Erythroblast (primary cell): Measurements from ENCODE around the gene EBP.
A peak's percentile ranks its signal among the peaks of the same experiment; 100 is the strongest.
"Not testable (repeated sequence)": the region's sequence is repeated elsewhere in the genome, so short reads cannot be mapped to it uniquely, and the experiment has no call there.

ENCODE experiments used
- DNase-seq, 2 experiments: peaks; one replicate each; lab custom pipeline; 2025; lab: John Stamatoyannopoulos, UW
- GATA1 ChIP-seq: IDR thresholded peaks from 2 replicates; pipeline ENCODE4 v1.6.1; 2011; ENCODE audit warnings: low read depth, mild to moderate bottlenecking, control low read depth, low read length, moderate library complexity
- POLR2A ChIP-seq: IDR thresholded peaks from 2 replicates; pipeline ENCODE4 v1.6.1; 2011; ENCODE audit warnings: mild to moderate bottlenecking, low read length

The EBP gene

GRCh38 chrX:48522291-48522690 is 683 bp downstream of the EBP start:
- TF ChIP-seq GATA1 = no peak

GRCh38 chrX:48523682-48524081 is 2.1 kb downstream of the EBP start:
- TF ChIP-seq GATA1 = no peak
- TF ChIP-seq POLR2A = no peak
- no peak for DNase-seq

More at GRCh38 chrX:48522291-48522690, 683 bp downstream of the EBP start:
- no peak for DNase-seq

- not testable (repeated sequence) for DNase-seq
Observed at GRCh38 chrX:48525853-48526252, 4.2 kb downstream of the EBP start.

GRCh38 chrX:48530736-48531135 is 9.1 kb downstream of the EBP start:
- no peak for TF ChIP-seq GATA1
- no peak for TF ChIP-seq POLR2A
- DNase-seq = no peak

- DNase-seq = peak; percentile 38 to 68
Observed at GRCh38 chrX:48531358-48531959, 9.9 kb downstream of the EBP start.

GRCh38 chrX:48532161-48532560 is 10.6 kb downstream of the EBP start:
- no peak for DNase-seq

More at GRCh38 chrX:48531358-48531959, 9.9 kb downstream of the EBP start:
- no peak for TF ChIP-seq GATA1
- no peak for TF ChIP-seq POLR2A

GRCh38 chrX:48533165-48533564 is 11.6 kb downstream of the EBP start:
- no peak for DNase-seq
- TF ChIP-seq POLR2A = no peak
- TF ChIP-seq GATA1 = no peak

More at GRCh38 chrX:48532161-48532560, 10.6 kb downstream of the EBP start:
- TF ChIP-seq POLR2A (no peak), GATA1 (no peak)

- TF ChIP-seq GATA1 (no peak), POLR2A (no peak)
- DNase-seq = no peak
Observed at GRCh38 chrX:48538641-48539344, 17.2 kb downstream of the EBP start.

GRCh38 chrX:48539345-48540027 is 17.9 kb downstream of the EBP start, which contains the start of gene TBC1D25:
Gene TBC1D25 (plus strand): TSS chrX:48539714. CDS start chrX:48539798, 84 bp downstream.
- peak; percentile 98 for DNase-seq
- no peak for TF ChIP-seq POLR2A
- no peak for TF ChIP-seq GATA1

GRCh38 chrX:48540028-48540375 is 18.4 kb downstream of the EBP start:
- TF ChIP-seq GATA1 = no peak
- no peak for TF ChIP-seq POLR2A
- peak; percentile 60 to 73 for DNase-seq

GRCh38 chrX:48540480-48540879 is 18.9 kb downstream of the EBP start:
- peak in 1 of 2 experiments; percentile 5 for DNase-seq
- TF ChIP-seq POLR2A = no peak
- TF ChIP-seq GATA1 = no peak

- DNase-seq = no peak
- TF ChIP-seq POLR2A (no peak), GATA1 (no peak)
Observed at GRCh38 chrX:48541140-48541814, 19.7 kb downstream of the EBP start.

GRCh38 chrX:48548871-48549270 is 27.3 kb downstream of the EBP start:
- DNase-seq = no peak
- no peak for TF ChIP-seq GATA1
- no peak for TF ChIP-seq POLR2A

GRCh38 chrX:48555731-48556325 is 34.2 kb downstream of the EBP start:
- DNase-seq = not testable (repeated sequence)
